ENCODE data around the gene KCNK16.

KCNK16 gene

GRCh38 chr6:39330476-39330875, 8.0 kb upstream of the KCNK16 start:
- H3K27ac Mint-ChIP-seq: no peak overlapping the region
- no peak overlapping the region for H3K4me3 Mint-ChIP-seq
- peaks cover 2% of the 10 kb centered on the region for H3K4me1 Mint-ChIP-seq (ENCODE audit: low read depth)
- peaks cover 22% of the 10 kb centered on the region for H3K27me3 Mint-ChIP-seq (ENCODE audit: low read depth)
- no peaks in the 10 kb centered on the region for H3K36me3 Mint-ChIP-seq (ENCODE audit: low read depth)
- no peaks in the 10 kb centered on the region for H3K9me3 Mint-ChIP-seq

- Mint-ChIP-seq H3K9me3 (no peaks in the 10 kb centered on the region), H3K4me3 (no peak overlapping the region), H3K27me3 (ENCODE audit: low read depth) (peaks cover 24% of the 10 kb centered on the region), H3K4me1 (ENCODE audit: low read depth) (peaks cover 2% of the 10 kb centered on the region), H3K36me3 (ENCODE audit: low read depth) (no peaks in the 10 kb centered on the region), H3K27ac (no peak overlapping the region)
Observed at GRCh38 chr6:39330057-39330456, 7.6 kb upstream of the KCNK16 start.

- H3K4me3 Mint-ChIP-seq: no peak overlapping the region
- H3K27me3 Mint-ChIP-seq (ENCODE audit: low read depth): peaks cover 19% of the 10 kb centered on the region
Observed at GRCh38 chr6:39328066-39328465, 5.6 kb upstream of the KCNK16 start.

GRCh38 chr6:39327507-39327906, 5.0 kb upstream of the KCNK16 start:
- no peak overlapping the region for H3K4me3 Mint-ChIP-seq
- no peaks in the 10 kb centered on the region for H3K36me3 Mint-ChIP-seq (ENCODE audit: low read depth)
- H3K27me3 Mint-ChIP-seq (ENCODE audit: low read depth): peaks cover 13% of the 10 kb centered on the region
- no peaks in the 10 kb centered on the region for H3K9me3 Mint-ChIP-seq
- H3K27ac Mint-ChIP-seq: no peak overlapping the region
- no peaks in the 10 kb centered on the region for H3K4me1 Mint-ChIP-seq (ENCODE audit: low read depth)

More at GRCh38 chr6:39328066-39328465, 5.6 kb upstream of the KCNK16 start:
- H3K36me3 Mint-ChIP-seq (ENCODE audit: low read depth): no peaks in the 10 kb centered on the region
- H3K27ac Mint-ChIP-seq: no peak overlapping the region
- no peaks in the 10 kb centered on the region for H3K9me3 Mint-ChIP-seq
- no peaks in the 10 kb centered on the region for H3K4me1 Mint-ChIP-seq (ENCODE audit: low read depth)

GRCh38 chr6:39321761-39322160, 741 bp downstream of the KCNK16 start:
- Mint-ChIP-seq H3K27me3 (ENCODE audit: low read depth) (peaks cover 12% of the 10 kb centered on the region), H3K27ac (no peak overlapping the region), H3K4me3 (no peak overlapping the region), H3K9me3 (no peaks in the 10 kb centered on the region), H3K4me1 (ENCODE audit: low read depth) (no peaks in the 10 kb centered on the region), H3K36me3 (ENCODE audit: low read depth) (no peaks in the 10 kb centered on the region)

- peaks cover 16% of the 10 kb centered on the region for H3K27me3 Mint-ChIP-seq (ENCODE audit: low read depth)
- H3K36me3 Mint-ChIP-seq (ENCODE audit: low read depth): no peaks in the 10 kb centered on the region
- H3K27ac Mint-ChIP-seq: no peak overlapping the region
- no peak overlapping the region for H3K4me3 Mint-ChIP-seq
- no peaks in the 10 kb centered on the region for H3K4me1 Mint-ChIP-seq (ENCODE audit: low read depth)
- no peaks in the 10 kb centered on the region for H3K9me3 Mint-ChIP-seq
Observed at GRCh38 chr6:39320363-39320984, 2.0 kb downstream of the KCNK16 start.

GRCh38 chr6:39319621-39320362, 2.7 kb downstream of the KCNK16 start:
- Mint-ChIP-seq H3K27ac (no peak overlapping the region), H3K27me3 (ENCODE audit: low read depth) (peaks cover 20% of the 10 kb centered on the region), H3K4me3 (no peak overlapping the region), H3K4me1 (ENCODE audit: low read depth) (no peaks in the 10 kb centered on the region), H3K36me3 (ENCODE audit: low read depth) (no peaks in the 10 kb centered on the region), H3K9me3 (no peaks in the 10 kb centered on the region)

GRCh38 chr6:39317256-39317655, 5.2 kb downstream of the KCNK16 start:
- no peaks in the 10 kb centered on the region for H3K36me3 Mint-ChIP-seq (ENCODE audit: low read depth)
- no peak overlapping the region for H3K4me3 Mint-ChIP-seq
- no peak overlapping the region for H3K27ac Mint-ChIP-seq
- H3K4me1 Mint-ChIP-seq (ENCODE audit: low read depth): no peaks in the 10 kb centered on the region
- peaks cover 37% of the 10 kb centered on the region for H3K27me3 Mint-ChIP-seq (ENCODE audit: low read depth)
- H3K9me3 Mint-ChIP-seq: no peaks in the 10 kb centered on the region

- peaks cover 1% of the 10 kb centered on the region for H3K4me1 Mint-ChIP-seq (ENCODE audit: low read depth)
- no peak within 1 kb of the TSS for H3K4me3 Mint-ChIP-seq
- peaks cover 58% of the 10 kb centered on the region for H3K27me3 Mint-ChIP-seq (ENCODE audit: low read depth)
- no peaks in the 10 kb centered on the region for H3K36me3 Mint-ChIP-seq (ENCODE audit: low read depth)
- no peaks in the 10 kb centered on the region for H3K9me3 Mint-ChIP-seq
- no peak within 1 kb of the TSS for H3K27ac Mint-ChIP-seq
Observed at GRCh38 chr6:39314273-39314795, 8.2 kb downstream of the KCNK16 start, which contains the start of gene KCNK17. TSS of gene KCNK17 (minus strand) at chr6:39314419. CDS start at chr6:39314320, 99 bp downstream.

GRCh38 chr6:39313526-39314272, 8.8 kb downstream of the KCNK16 start:
- Mint-ChIP-seq H3K4me3 (no peak overlapping the region), H3K36me3 (ENCODE audit: low read depth) (no peaks in the 10 kb centered on the region)

GRCh38 chr6:39312912-39313525, 9.5 kb downstream of the KCNK16 start:
- no peaks in the 10 kb centered on the region for H3K36me3 Mint-ChIP-seq (ENCODE audit: low read depth)
- H3K27ac Mint-ChIP-seq: no peak overlapping the region
- peaks cover 51% of the 10 kb centered on the region for H3K27me3 Mint-ChIP-seq (ENCODE audit: low read depth)
- peaks cover 1% of the 10 kb centered on the region for H3K4me1 Mint-ChIP-seq (ENCODE audit: low read depth)
- H3K4me3 Mint-ChIP-seq: no peak overlapping the region
- no peaks in the 10 kb centered on the region for H3K9me3 Mint-ChIP-seq

More at GRCh38 chr6:39313526-39314272, 8.8 kb downstream of the KCNK16 start:
- no peaks in the 10 kb centered on the region for H3K9me3 Mint-ChIP-seq
- H3K27ac Mint-ChIP-seq: no peak overlapping the region
- peaks cover 1% of the 10 kb centered on the region for H3K4me1 Mint-ChIP-seq (ENCODE audit: low read depth)
- H3K27me3 Mint-ChIP-seq (ENCODE audit: low read depth): peaks cover 54% of the 10 kb centered on the region

GRCh38 chr6:39310542-39310941, 12.0 kb downstream of the KCNK16 start:
- Mint-ChIP-seq H3K36me3 (ENCODE audit: low read depth) (no peaks in the 10 kb centered on the region), H3K4me1 (ENCODE audit: low read depth) (peaks cover 1% of the 10 kb centered on the region), H3K27me3 (ENCODE audit: low read depth) (peaks cover 49% of the 10 kb centered on the region), H3K9me3 (no peaks in the 10 kb centered on the region), H3K4me3 (no peak overlapping the region), H3K27ac (no peak overlapping the region)

GRCh38 chr6:39309942-39310531, 12.5 kb downstream of the KCNK16 start:
- H3K27ac Mint-ChIP-seq: no peak overlapping the region
- no peaks in the 10 kb centered on the region for H3K9me3 Mint-ChIP-seq
- H3K27me3 Mint-ChIP-seq (ENCODE audit: low read depth): peaks cover 44% of the 10 kb centered on the region
- H3K4me1 Mint-ChIP-seq (ENCODE audit: low read depth): peaks cover 1% of the 10 kb centered on the region
- H3K4me3 Mint-ChIP-seq: no peak overlapping the region
- no peaks in the 10 kb centered on the region for H3K36me3 Mint-ChIP-seq (ENCODE audit: low read depth)

GRCh38 chr6:39307462-39307861, 15.0 kb downstream of the KCNK16 start:
- Mint-ChIP-seq H3K27me3 (ENCODE audit: low read depth) (peaks cover 27% of the 10 kb centered on the region), H3K4me3 (no peak overlapping the region), H3K27ac (no peak overlapping the region), H3K4me1 (ENCODE audit: low read depth) (peaks cover 4% of the 10 kb centered on the region), H3K36me3 (ENCODE audit: low read depth) (no peaks in the 10 kb centered on the region), H3K9me3 (no peaks in the 10 kb centered on the region)
